Measurements from ENCODE around the gene GZMH.

Gene GZMH

GRCh38 chr14:24613241-24613640 lies 3.8 kb upstream of the GZMH start:
- TF ChIP-seq CTCF (conservative IDR thresholded peaks at IDR 0.05; ENCODE audit: low read depth) = no peak
- DNase-seq (ENCODE audit: low spot score) = no peak
- ChIA-PET CTCF (no interaction called here), POLR2A (ENCODE audit: low non-redundant PET) (no interaction called here)
- no peak overlapping the region for H3K27ac ChIP-seq

GRCh38 chr14:24612196-24612595 lies 2.7 kb upstream of the GZMH start:
- peak overlapping the region; percentile 55; the same call in 1 of the 2 replicates for H3K27ac ChIP-seq
- ChIA-PET POLR2A (ENCODE audit: low non-redundant PET) (no interaction called here), CTCF (interaction anchor here (0.7 kb wide), 1 partner anchor 114 kb away, joined by 3 read pairs; no protein-coding TSS in a partner anchor)
- TF ChIP-seq CTCF (conservative IDR thresholded peaks at IDR 0.05; ENCODE audit: low read depth) = no peak
- DNase-seq (ENCODE audit: low spot score) = no peak

GRCh38 chr14:24607635-24608514 lies 1.6 kb downstream of the GZMH start:
- POLR2A ChIA-PET (ENCODE audit: low non-redundant PET) = no interaction called here
- no peak overlapping the region for H3K27ac ChIP-seq
- DNase-seq (ENCODE audit: low spot score) = no peak
- CTCF ChIA-PET = no interaction called here
- no peak for TF ChIP-seq CTCF (conservative IDR thresholded peaks at IDR 0.05; ENCODE audit: low read depth)

GRCh38 chr14:24607081-24607480 lies 2.4 kb downstream of the GZMH start:
- no peak for TF ChIP-seq CTCF (conservative IDR thresholded peaks at IDR 0.05; ENCODE audit: low read depth)
- DNase-seq (ENCODE audit: low spot score) = no peak
- POLR2A ChIA-PET (ENCODE audit: low non-redundant PET) = no interaction called here
- no peak overlapping the region for H3K27ac ChIP-seq
- CTCF ChIA-PET = no interaction called here

- ChIA-PET POLR2A (ENCODE audit: low non-redundant PET) (no interaction called here), CTCF (no interaction called here)
- no peak for TF ChIP-seq CTCF (conservative IDR thresholded peaks at IDR 0.05; ENCODE audit: low read depth)
- no peak overlapping the region for H3K27ac ChIP-seq
- DNase-seq (ENCODE audit: low spot score) = no peak
Observed at GRCh38 chr14:24606297-24606696, 3.2 kb downstream of the GZMH start.

GRCh38 chr14:24605435-24606190 lies 3.9 kb downstream of the GZMH start:
- H3K27ac ChIP-seq = no peak overlapping the region
- ChIA-PET CTCF (interaction anchor here (0.6 to 1.0 kb wide), 2 partner anchors 31 to 122 kb away, joined by 3 to 4 read pairs; no protein-coding TSS in a partner anchor), POLR2A (ENCODE audit: low non-redundant PET) (no interaction called here)
- peak; percentile 63 for TF ChIP-seq CTCF (conservative IDR thresholded peaks at IDR 0.05; ENCODE audit: low read depth)
- DNase-seq (ENCODE audit: low spot score) = peak; percentile 42

All from RWPE1 (cell line).